HG02759 (cell line): ENCODE measurements around the gene APOBEC3B.
"Not testable (repeated sequence)": the region's sequence is repeated elsewhere in the genome, so short reads cannot be mapped to it uniquely, and the experiment has no call there.

ENCODE experiments used
- ATAC-seq: cut with Tn5 transposase; IDR thresholded peaks from one replicate; pipeline ENCODE4 v1.9.1; 2021; ENCODE audit warnings: mild to moderate bottlenecking, moderate library complexity; ENCODE audit not compliant: unreplicated experiment

APOBEC3B gene

GRCh38 chr22:39026509-39027150 is 44.5 kb downstream of the APOBEC3B start:
- ATAC-seq, result no peak

GRCh38 chr22:39027717-39028116 is 45.6 kb downstream of the APOBEC3B start:
- no peak for ATAC-seq

- ATAC-seq, result no peak
Observed at GRCh38 chr22:39028281-39028680, 46.1 kb downstream of the APOBEC3B start.

GRCh38 chr22:39029227-39029626 is 47.1 kb downstream of the APOBEC3B start:
- no peak for ATAC-seq

GRCh38 chr22:39030705-39031104 is 48.6 kb downstream of the APOBEC3B start:
- ATAC-seq, result no peak

- ATAC-seq, result not testable (repeated sequence)
Observed at GRCh38 chr22:39031434-39032295, 49.5 kb downstream of the APOBEC3B start.

- not testable (repeated sequence) for ATAC-seq
Observed at GRCh38 chr22:39037071-39037470, 54.9 kb downstream of the APOBEC3B start.

GRCh38 chr22:39039306-39040126 is 57.4 kb downstream of the APOBEC3B start:
- no peak for ATAC-seq

- ATAC-seq, result not testable (repeated sequence)
Observed at GRCh38 chr22:39040155-39040537, 58.0 kb downstream of the APOBEC3B start.

- ATAC-seq, result peak; percentile 90
Observed at GRCh38 chr22:39040538-39041296, 58.6 kb downstream of the APOBEC3B start, which contains the start of gene APOBEC3F. APOBEC3F (plus strand) TSS chr22:39040864; CDS start chr22:39040961, 97 bp downstream.

GRCh38 chr22:39041908-39042307 is 59.8 kb downstream of the APOBEC3B start:
- no peak for ATAC-seq
